Measurements from ENCODE around the gene UBA5.

DNA sequence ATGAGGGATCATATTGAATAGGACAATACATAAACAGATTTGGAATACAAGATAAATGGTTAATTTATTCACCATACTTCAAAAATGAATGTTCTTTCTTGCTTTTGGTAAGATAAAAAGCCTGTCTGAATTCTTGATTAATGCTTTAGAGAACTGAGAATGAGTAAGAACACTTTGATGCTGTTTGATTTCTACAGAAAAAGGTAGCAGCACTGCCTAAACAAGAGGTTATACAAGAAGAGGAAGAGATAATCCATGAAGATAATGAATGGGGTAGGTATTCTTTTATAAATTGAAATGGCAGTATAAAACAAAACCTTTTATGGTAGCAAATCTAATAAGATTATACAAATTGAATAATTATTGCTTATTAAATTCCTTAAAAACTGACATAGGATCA is 15.3 kb downstream of the UBA5 start:
- TF ChIP-seq CTCF (IDR thresholded peaks at IDR 0.05; ENCODE audit: low read depth, low read length) (no peak), POLR2A (IDR thresholded peaks at IDR 0.05; ENCODE audit: extremely low read depth, insufficient read length) (no peak)
